PFSK-1 (cell line): ENCODE data around the gene HOXD11.

Experiments used
- POLR2AphosphoS5 ChIP-seq: IDR thresholded peaks from 2 replicates; pipeline ENCODE4 v1.6.1; 2012; ENCODE audit warnings: low read depth, mild to moderate bottlenecking, control low read depth, low read length, moderate library complexity
- SIN3A ChIP-seq: IDR thresholded peaks from 2 replicates; pipeline ENCODE4 v1.6.1; 2012; ENCODE audit warnings: mild to moderate bottlenecking, low read length, moderate library complexity, borderline replicate concordance; ENCODE audit not compliant: insufficient read depth

GRCh38 chr2:176094349-176094748 lies 12.7 kb upstream of the HOXD11 start:
- TF ChIP-seq POLR2AphosphoS5: no peak
- TF ChIP-seq SIN3A: no peak
